GM21723 (cell line): ENCODE data around the gene SLC22A5.
"Not testable (repeated sequence)": the region's sequence is repeated elsewhere in the genome, so short reads cannot be mapped to it uniquely, and the experiment has no call there.

Source experiments
- ATAC-seq: cut with Tn5 transposase; IDR thresholded peaks from one replicate; pipeline ENCODE4 v1.9.1; 2021; ENCODE audit warnings: mild to moderate bottlenecking, moderate library complexity; ENCODE audit not compliant: unreplicated experiment

Gene SLC22A5

DNA sequence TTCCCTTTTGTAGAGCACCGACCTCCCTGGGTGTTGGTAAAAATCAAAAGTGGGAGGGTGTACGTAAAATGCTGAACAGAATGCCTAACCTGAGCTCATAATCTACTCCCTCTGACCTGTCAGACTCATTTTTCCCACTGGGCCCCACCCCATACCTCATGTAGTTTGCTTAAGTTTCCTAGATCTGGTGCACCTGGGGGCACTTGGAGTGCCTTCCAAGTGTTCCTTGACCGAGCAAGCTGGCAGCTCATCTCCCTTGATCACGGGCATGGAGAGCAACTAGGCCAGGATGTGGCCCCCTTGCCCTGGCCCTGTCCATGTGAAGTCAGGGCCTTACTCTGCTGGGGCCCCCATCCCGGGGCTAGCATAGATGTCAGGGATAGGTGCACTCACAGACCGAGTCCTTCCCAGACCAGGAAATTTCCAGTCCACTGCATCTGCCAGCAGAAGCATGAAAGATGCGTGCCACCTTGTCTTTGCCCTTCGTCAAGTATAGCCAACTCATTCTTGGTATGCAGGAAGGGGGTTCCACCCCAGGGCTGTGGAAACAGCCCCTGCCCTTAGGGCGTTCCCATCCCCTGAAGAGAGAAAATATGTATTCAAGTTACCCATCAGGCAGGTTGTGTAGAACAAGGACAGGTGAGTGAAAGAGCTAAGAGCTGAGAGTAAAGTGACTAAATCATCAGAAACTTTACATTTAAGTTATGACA lies 41.9 kb downstream of the SLC22A5 start:
- ATAC-seq, result peak; percentile 5

DNA sequence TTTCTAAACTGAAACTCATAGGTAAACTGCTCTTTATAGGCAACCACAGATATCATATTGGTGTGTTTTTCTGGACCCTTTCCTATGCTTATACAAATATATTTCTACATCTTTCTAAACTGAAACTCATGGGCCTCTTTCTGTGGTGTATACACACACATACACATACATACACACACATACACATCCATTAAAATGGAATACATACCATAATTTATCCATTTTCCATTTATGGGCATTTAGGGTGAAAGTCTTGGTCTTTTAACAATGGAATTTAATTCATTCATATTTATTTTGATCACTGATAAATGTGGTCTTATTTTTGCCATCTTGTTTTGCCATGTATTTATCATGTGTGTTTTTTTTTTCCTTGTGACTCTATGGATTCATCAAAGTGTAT lies 44.1 kb downstream of the SLC22A5 start:
- no peak for ATAC-seq

DNA sequence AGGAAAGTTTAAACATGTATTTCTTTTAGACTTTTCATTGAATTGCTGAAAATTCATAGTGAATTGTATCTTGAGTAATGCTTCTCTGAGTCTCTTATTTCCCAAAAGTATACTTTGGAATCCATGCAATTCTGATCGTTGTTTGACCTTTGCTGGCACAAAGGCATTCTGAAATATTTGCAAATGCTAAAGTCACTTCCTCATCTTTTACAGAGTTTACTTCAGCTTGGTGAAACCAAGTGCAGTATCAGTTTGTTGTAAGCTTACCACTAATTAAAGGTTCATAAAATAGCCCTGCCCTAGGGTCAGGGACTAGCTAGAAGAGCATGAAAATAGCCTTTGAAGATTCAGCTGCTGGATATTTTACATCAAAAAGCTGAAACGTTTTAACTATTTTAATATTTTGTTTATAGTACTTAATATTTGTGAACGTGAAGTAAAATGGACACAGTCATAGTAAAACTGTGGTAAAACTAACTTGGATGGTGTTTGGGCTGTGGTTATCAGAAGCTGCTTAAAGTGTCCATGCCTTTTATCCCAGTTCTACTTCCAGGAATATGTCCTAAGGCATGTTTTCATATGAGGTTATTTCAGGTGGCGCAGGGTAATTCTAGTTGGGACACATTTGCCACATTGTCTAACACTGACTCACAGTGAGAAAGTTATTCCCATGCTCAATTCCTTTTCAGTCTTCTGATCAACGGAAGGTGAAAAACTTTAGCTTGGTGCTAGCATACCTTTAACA lies 45.3 kb downstream of the SLC22A5 start:
- no peak for ATAC-seq

DNA sequence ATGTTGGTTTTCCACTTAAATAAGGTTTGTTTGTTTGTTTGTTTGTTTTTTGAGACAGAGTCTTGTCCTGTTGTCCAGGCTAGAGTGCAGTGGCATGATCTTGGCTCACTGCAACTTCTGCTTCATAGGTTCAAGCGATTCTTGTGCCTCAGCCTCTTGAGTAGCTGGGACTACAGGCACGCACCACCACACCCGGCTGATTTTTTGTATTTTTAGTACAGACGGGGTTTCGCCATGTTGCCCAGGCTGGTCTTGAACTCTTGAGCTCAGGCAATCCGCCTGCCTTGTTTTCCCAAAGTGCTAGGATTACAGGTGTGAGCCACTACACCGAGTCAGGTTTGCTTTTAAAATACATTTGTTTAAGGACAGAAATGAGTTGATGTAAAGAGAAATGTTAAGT lies 46.0 kb downstream of the SLC22A5 start:
- not testable (repeated sequence) for ATAC-seq

DNA sequence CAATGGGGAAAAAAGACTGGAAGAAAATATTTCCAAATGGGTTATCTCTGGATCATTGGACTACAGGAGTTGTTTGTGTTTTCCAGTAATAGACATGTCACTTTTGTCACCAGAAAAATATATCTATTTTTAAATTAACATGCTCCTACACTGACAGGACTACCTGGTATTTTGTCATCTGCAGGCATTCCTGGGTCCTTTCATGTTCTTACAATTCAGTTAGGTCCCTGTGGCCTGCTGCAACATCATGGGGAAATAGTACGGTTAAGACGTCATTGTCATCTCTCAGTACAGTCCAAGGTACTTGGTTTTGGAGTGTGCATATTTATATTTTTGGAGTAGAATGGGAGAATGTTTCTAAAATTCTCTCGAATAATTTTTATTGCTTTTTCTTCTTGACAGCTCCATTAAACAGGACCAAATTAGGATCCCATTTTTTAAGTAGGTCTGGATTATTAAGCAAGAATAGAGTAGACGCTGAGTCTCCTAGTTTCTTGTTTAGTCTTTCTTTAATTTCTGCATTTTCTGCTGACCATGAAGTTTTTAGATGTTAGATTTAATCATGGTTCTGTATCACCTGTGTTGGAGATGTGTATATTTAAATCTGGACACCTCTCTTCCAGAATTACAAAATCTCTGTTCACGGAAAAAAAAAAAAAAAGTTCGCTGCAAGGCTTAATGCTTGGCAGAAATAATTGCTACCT lies 46.9 kb downstream of the SLC22A5 start:
- no peak for ATAC-seq

DNA sequence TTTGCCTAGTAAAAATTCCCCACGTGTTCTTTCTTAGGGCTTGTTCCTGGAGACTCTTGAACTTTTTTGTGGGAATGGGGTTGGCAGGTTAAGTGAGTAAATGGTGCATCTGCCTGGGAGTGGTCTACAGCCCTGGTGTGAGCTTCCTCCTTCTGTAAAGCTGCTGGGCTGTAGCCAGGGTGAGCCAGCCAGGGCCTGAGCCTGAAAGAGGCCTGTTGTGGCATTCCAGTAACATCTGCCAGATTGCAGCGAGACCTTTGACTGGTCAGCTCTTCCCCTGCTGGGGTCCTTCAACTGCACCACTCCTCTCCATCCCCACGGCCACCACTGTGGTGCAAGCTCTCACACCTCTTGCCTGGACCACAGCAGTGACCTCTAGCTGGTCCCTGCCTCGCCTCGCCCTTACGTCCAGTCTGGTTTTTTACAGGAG lies 47.5 kb downstream of the SLC22A5 start:
- ATAC-seq, result no peak

DNA sequence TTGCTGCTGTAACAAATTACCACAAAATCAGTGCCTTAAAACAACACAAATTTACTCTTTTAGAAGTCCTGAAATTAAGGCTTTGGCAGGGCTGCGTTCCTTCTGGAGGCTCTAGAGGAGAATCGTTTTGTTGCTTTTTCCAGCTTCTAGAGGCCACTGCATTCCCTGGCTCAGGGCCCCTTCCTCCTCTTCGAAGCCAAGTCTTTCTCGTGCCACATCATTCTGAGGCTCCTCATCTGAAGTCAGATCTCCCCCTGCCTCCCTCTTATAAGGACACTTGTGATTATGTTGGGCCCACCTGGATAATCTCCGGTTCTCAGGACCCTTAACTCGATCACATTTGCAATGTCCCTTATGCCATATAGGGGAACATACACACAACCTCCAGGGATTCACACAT lies 48.0 kb downstream of the SLC22A5 start:
- no peak for ATAC-seq

DNA sequence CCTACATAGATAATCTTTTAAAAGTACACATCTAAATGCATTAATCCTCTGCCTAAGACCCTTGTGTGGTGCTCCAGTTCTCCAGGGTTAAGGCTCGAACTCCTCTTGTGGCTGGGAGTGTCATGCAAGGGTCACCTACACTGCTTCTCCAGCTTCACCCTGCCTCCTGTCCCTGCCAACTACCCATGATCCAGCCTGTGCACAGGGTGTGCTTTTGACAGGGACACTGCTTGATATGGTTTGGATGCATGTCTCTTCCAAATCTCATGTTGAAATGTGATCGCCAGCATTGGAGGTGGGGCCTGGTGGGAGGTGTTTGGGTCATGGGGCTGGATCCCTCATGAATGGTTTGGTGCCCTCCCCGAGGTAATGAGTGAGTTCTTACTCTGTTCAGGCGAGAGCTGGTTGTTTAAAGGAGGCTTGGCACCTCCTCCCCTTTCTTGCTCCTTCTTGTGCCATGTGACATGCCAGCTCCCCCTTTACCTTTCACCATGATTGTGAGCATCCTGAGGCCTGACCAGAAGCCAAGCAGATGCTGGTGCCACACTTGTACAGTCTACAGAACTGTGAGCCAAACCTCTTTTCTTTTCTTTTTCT lies 48.5 kb downstream of the SLC22A5 start:
- no peak for ATAC-seq

DNA sequence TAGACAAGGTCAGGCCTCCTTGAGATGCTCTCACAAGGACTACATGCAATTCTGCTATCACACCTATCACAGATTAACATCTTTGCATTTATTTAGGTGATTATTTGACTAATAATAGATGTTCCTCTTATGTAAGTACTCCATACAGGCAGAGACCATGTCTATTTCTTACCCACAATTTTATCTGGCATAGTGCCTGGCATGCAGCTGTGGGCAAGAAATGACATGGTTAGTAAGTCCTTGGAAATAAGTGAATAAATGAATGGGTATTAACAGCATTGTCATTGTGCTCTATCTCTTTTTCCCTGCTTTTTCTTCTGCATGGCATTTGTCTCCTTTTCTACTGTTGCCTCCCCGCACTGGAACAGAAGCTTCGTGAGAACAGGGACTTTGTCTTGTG lies 49.4 kb downstream of the SLC22A5 start:
- ATAC-seq, result no peak

DNA sequence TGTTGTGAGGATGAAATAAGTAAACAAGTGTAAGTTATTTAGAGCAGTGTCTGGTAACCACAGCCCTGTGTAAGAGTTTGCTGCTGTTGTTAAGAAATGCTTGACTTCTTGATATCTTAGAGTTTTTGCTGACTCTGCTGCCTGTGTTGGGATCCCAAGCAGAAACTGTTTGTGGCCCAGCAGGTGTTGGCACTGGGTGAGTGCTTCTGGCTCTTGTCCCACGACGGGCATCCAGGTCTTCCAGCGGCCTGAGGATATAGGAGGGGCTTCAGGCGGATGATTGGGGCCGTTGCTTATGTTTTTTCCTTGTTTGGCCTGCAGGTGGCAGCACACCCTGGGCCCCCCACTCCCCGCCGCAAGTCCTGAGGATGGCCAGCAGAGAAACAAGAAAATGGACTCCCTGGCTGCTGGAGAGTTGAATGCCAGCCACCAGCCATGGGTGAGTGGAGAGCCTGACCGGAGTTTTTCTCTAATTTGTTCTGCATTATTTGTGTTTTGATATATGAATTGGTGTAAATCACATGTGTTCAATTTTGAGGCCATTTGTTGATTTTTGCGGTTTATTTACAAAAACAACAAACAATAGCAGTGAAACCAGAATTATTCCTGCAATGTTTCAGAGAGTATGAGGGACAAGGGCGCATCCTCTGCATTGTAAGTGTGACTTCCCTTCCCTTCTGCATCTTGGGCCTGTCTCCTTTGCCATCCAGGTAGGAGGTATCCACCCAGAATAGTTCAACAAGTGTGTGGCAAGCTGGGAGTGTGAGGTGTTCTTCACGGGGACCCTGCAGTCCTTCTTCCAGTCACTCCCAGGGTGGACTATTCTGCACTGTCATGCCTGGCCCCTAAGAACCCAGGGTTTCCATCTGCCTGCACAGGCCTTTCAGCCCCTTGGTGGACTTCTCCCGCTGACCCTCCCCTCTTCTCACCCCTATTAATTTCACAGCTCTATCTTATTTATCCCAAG lies 50.3 kb downstream of the SLC22A5 start:
- peak; percentile 39 for ATAC-seq

DNA sequence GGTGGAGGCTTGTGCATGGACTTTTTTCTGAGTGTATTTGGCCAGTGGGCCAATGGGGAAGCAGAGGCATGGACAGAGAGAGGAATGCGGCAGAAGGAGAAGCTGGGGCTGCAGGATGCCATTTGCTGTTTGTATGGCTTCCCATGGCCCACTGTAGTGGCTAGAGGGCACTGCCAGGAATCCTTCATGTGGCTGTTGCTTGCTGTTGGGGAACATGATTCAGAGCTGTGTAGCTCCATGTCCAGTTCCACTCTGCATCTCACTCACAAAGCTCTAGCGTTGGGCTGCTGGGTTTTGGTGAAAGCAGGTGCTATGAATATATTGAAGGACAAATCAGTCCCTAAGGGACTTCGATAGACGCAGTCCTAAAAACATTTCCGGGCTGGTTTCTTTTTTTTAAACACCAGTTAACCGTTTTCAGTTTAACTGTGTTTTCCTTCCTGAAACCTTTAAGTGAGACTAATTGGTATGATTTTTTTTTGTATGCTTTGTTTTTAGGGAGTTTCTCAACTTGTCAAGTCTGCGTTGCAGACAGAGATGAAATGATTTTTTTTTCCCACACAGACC lies 51.3 kb downstream of the SLC22A5 start:
- peak; percentile 40 for ATAC-seq

DNA sequence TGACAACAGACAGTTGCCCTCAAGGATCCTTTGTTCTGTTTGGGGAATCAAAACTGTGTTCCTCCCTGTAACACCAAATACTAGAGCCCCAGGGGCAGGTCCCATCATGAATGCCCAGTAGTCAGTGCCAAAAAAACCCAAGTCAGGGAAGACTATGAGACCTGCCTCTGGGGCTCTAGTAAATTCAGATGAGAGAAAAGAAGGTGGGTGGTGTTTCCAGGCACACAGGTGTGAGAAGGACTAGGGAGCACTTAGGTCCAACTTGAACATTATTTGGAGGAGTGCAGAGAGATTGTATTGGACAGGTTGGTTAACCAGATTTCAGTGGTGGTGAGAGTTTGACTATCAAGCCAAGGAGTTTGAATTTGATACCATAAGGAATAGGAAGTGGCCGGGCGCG lies 52.0 kb downstream of the SLC22A5 start:
- ATAC-seq, result no peak

DNA sequence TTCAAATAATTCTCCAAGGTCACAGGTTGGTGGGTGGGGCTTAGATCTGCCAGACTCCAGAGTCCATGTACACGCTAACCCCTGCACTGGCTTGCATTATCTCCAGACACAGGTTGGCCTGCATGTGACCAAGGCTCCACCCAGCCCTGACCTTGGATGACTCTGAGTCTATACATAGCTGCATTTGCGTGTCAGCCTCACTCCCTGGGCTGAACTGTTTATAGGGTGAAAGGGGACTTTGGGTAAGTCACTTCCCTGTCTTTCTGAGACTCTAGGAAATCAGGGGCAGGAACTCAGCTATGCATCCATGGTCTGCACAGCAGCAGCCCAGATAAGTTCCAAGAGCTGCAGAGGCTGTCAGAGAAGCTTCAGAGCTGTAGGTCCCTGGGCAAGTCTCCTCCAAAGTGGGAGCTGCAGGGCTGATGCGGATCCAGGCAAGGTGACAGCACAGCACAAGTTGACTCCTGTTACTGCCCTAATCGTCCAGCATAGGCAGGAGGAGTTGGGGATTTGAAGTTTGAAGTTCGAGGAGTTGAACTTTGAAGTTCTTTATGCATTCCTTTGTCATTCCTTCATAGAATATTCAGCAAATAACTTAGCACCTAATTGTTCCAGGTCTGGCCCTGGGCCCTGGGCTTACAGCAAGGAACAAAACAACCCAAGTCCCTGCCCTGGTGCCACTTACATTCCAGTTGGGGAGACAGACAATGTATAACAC lies 53.4 kb downstream of the SLC22A5 start:
- ATAC-seq, result peak; percentile 40

DNA sequence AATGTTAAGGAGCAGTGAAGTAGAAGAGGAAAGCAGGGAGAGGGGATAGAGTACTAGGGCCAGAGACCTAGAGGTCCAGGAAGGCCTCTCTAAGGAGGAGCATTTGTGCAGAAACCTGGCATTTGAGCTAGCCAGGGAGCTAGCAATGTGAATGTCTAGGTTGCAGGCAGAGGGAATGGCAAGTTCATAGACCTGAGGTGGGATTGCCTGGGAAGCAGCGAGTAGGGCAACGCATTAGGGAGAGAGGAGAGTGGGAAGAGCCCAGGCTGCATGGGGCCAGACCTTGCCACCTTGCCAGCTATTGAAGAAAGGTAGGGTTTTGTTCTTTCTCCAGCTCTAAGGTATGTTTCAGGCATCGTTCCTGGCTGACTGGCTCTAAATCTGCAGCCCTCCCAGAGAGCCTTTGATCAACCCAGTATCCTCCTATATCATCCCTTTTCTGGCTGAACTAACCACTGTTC lies 54.0 kb downstream of the SLC22A5 start:
- no peak for ATAC-seq

DNA sequence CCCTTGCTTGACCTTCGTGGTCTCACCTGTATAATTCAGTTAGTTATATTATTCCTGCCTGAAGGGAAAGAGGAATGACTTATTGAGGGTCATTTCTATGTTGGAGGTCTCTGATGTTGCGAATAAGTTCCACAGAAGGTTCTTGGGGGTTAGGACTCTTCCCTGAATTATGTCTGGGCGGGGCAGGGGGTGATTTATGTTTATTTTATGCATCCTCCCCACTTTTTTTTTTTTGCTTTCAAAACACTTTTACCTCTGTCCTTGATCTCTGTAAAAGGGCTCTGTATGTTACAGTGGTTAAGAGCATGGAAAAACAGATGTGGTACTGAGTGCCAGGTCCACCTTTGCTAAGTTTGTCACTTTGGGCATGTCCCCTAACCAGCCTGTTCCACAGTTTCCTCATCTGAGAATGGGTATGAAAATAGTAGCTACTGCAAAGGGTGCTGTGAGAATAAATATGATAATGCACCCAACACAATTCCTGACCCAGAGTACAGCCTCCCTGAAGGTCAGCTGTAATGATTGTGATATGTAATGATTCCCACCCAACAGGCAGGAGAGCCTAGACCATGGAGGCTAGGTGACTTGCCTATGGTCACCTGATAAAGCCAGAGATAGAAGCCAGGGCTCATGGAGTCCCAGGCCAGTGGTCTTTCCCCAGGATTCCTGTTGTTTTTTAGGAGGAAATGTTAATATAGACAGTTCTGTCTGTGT lies 54.8 kb downstream of the SLC22A5 start:
- ATAC-seq, result no peak

DNA sequence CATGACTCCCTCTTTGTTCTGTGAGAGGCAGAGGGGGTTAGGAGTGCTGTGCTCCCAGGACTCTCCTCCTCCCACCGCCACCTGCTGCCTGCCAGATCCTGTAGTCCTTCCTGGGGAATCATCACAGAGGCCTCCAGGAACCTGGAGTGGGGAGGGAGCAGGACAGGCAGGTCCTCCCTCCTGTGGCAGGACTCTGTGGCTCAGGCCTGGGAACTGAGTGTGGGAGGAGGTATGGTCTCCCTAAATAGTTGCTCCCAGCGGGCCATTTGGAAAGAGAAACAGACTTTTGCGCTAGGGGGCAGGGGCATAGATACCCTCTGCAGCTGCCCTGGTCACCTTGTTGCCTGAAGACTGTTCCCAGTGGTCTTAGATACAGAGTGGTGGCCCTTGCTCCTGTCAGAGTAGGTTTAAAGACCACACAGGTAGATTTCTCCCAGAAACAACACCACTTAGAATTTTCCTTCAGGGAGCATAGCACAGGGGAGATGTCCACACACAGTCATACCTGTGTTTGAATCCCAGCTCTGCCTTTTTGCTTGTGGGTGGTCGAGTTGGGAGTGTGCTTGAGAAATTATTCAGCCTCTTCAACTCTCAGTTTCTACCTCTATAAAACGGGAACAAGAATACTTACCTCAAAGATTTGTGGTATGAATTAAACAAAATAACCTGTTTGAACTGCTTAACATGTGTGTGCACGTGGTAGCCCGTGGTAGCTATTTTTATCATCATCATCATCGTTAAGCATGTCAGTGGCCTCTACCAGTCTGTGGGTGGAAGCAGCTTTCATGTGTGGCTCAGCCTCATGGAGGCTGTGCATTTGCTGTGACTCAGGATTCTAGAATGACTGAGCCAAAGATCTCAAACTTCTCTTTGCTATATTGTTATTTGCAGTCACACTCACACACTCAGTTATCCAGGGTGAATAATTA lies 55.8 kb downstream of the SLC22A5 start:
- peak; percentile 54 for ATAC-seq

DNA sequence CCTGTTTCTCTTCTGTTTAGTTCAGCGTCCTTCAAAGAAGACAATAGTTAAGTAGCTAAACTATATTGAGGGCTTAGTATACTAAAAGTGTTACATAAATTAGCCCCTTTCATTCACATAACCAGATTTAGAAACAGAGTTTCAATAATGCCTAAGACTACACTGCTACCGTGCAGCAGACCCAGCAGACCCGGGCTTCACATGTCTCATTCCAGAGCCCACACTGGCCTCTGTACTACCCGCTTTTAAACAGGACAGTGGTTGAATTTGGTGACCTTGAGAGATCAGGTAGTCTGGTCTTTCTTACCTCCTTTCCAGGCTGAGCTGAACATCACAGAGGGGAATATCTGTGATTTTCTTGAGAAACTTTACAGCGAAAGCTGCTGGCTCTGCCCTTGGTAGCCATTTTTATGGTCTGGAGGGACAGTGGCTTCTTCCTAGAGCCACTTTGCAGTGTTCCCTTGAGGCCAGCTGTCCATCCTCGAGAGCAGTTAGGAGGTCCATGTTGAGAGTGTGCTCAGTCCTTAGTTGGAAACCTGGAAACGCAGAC lies 56.5 kb downstream of the SLC22A5 start:
- ATAC-seq, result no peak
